Heart right ventricle (tissue), 16 donors: ENCODE measurements around the gene FAIM2. TPM values are rescaled to one million over a fixed set of nuclear protein-coding genes. Genes with fewer than 3 reads are reported as not detected.

ENCODE experiments used
- ATAC-seq, 8 donors: fragments of 200-7000 bp; cut with Tn5 transposase; one replicate each; pipeline ENCODE4 v1.9.1; 2020; ENCODE audit warnings: mild to moderate bottlenecking in 8 of 8, moderate library complexity in 8 of 8, moderate number of reproducible peaks in 1 of 8
- DNase-seq, 2 donors: peaks; one replicate each; pipeline ENCODE4 v3.0.0-alpha.2; 2020
- H3K27ac ChIP-seq, 10 donors: fragments of 200-600 bp; sonication (generic) in 2 of 10; one replicate each; pipeline versions ENCODE4 v1.5.0 to v1.8.0; 2020 to 2022; ENCODE audit warnings: mild to moderate bottlenecking in 3 of 10
- H3K27me3 ChIP-seq, 7 donors: fragments of 200-600 bp; one replicate each; pipeline ENCODE4 v1.8.0; 2021 to 2022; ENCODE audit warnings: mild to moderate bottlenecking in 2 of 7
- H3K36me3 ChIP-seq, 9 donors: fragments of 200-600 bp; sonication (generic) in 1 of 9; one replicate each; pipeline versions ENCODE4 v1.5.0 to v1.8.0; 2020 to 2022; ENCODE audit warnings: mild to moderate bottlenecking in 2 of 9
- H3K4me1 ChIP-seq, 9 donors: fragments of 200-600 bp; sonication (generic) in 1 of 9; one replicate each; pipeline versions ENCODE4 v1.5.0 to v1.8.0; 2020 to 2022; ENCODE audit warnings: mild to moderate bottlenecking in 4 of 9
- H3K4me3 ChIP-seq, 10 donors: fragments of 200-600 bp; sonication (generic) in 2 of 10; one replicate each; pipeline versions ENCODE4 v1.5.0 to v1.8.0; 2020 to 2022; ENCODE audit warnings: mild to moderate bottlenecking in 7 of 10, moderate library complexity in 2 of 10
- H3K9me3 ChIP-seq, 11 donors: fragments of 200-600 bp in 10 of 11; sonication (generic) in 2 of 11; one replicate each; pipeline versions ENCODE4 v1.5.0 to v1.8.0; 2013 to 2022; ENCODE audit warnings: mild to moderate bottlenecking in 2 of 11, control low read depth in 1 of 11, moderate library complexity in 1 of 11
- WGBS, 2 donors: extraction: QIAGEN DNeasy Blood & Tissue Kit; methylation state at CpG; one replicate each; pipeline ENCODE4 v1.1.7; 2013; ENCODE audit warnings: inconsistent platforms in 1 of 2; 5-methylcytosine and 5-hydroxymethylcytosine counted together
- intact Hi-C, 10 donors: fragments of 100-400 bp; cut with DNase I; formaldehyde crosslinking; loops; one replicate each; pipeline versions ENCODE4 v1.11.1 to v1.14.2; 2022
- polyA plus RNA-seq, 2 donors: library from polyadenylated mRNA; stranded (reverse); fragments of 200-250 nt; gene quantifications; one replicate each; pipeline ENCODE4 v1.2.3, GENCODE V29; 2013
- total RNA-seq, 10 donors: library from RNA; stranded (reverse); fragmentation: NEBNext Ultra II Directional in 3 of 10; extraction: Animal tissue kit (Norgen Biotek cat#: 25700) in 3 of 10; gene quantifications; one replicate each; pipeline versions ENCODE4 v1.2.1 to v1.2.4, GENCODE V29; 2021 to 2023
- TF ChIP-seq, protein P1 (sequence below), 9 donors: fragments of 200-600 bp; sonication (generic) in 2 of 9; IDR thresholded peaks; one replicate each; pipeline versions ENCODE4 v1.5.0 to v1.8.0; 2021 to 2022; ENCODE audit warnings: antibody characterized with exemption in 9 of 9, mild to moderate bottlenecking in 5 of 9, moderate library complexity in 1 of 9
- donor health status: Arrhythmogenic right ventricular cardiomyopathy.
- donor health status: ischemic (EF 13 %, LVEDD 7.1; RV severe dilation, severe dysfunction).
- donor health status: healthy with polysubstance abuse.
- donor health status: DM: no; HTN: yes; CAD: no.
- donor health status: DM: no; HTN: no; CAD: no.
- donor health status: ischemic (EF 25% LVEDD 6.9; RV normal size, moderate dysfunction).
- donor health status: ischemic (EF 25% LVEDD 5.7; RV mildly dilated, moderate dysfunction).
- donor health status: healthy.
- donor health status: DM: yes; HTN: yes; CAD: no.
- donor health status: Ischemic cardiomyopathy.
- donor health status: ischemic (EF 35%, LVEDD 5.7; RV mildly dilated, moderate dysfunction).
- donor health status: nonischemic (EF 11% LVEDD 7.7; RV severe dilation, severe dysfunction).
- donor health status: DM: yes; HTN: yes; CAD: no.
- donor health status: PGD.
- donor health status: ischemic (EF 29% LVEDD 5.4; RV normal size, mild dysfunction).
- donor health status: nonischemic (EF 23%, LVEDD 6.1; RV moderate dilation, normal function).

FAIM2 gene
- total and polyA plus RNA-seq, 12 donors, result 1.2 to 15.0 (median 3.5) TPM

DNA sequence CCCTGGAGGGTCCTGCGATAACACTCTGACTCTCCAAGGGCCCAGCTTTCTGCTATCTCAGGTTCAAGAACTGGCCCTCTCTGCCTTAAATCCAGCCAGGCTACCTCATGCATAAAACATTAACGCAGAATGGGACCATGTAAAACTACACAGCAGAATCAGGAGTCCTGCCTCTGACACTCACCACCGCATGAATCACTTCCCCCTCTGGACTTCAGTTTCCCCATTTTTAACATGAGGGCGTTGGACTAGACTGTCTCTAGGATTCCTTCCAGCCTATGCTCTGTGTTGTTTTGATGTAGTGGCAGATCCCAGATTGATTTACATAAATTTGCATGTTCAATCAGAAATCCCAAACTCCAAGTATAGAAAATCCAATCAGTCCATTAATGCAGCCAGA is 78.8 kb downstream of the FAIM2 start:
- Histone ChIP-seq H3K4me3 (peak overlapping the region in 3 of 10 donors; percentile 8 to 35 (median 29)), H3K27me3 (no peaks in the 10 kb centered on the region), H3K36me3 (peaks cover 0 to 11% (median 2%) of the 10 kb centered on the region in 9 donors), H3K27ac (peak overlapping the region; percentile 2 to 97 (median 93)), H3K4me1 (peaks cover 22 to 87% (median 74%) of the 10 kb centered on the region in 9 donors), H3K9me3 (no peaks in the 10 kb centered on the region)
- no peak for DNase-seq
- intact Hi-C loops, result loop anchor here in 1 of 10 donors (10.0 kb wide), 1 partner anchor 180 kb away; no protein-coding TSS in a partner anchor
- 59 to 67% methylated on average over 4 of the region's 4 CpGs for WGBS, 2 donors
- peak in 1 of 8 donors; percentile 23 for ATAC-seq
- TF ChIP-seq, protein P1, sequence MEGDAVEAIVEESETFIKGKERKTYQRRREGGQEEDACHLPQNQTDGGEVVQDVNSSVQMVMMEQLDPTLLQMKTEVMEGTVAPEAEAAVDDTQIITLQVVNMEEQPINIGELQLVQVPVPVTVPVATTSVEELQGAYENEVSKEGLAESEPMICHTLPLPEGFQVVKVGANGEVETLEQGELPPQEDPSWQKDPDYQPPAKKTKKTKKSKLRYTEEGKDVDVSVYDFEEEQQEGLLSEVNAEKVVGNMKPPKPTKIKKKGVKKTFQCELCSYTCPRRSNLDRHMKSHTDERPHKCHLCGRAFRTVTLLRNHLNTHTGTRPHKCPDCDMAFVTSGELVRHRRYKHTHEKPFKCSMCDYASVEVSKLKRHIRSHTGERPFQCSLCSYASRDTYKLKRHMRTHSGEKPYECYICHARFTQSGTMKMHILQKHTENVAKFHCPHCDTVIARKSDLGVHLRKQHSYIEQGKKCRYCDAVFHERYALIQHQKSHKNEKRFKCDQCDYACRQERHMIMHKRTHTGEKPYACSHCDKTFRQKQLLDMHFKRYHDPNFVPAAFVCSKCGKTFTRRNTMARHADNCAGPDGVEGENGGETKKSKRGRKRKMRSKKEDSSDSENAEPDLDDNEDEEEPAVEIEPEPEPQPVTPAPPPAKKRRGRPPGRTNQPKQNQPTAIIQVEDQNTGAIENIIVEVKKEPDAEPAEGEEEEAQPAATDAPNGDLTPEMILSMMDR (IDR thresholded peaks at IDR 0.05), result no peak

DNA sequence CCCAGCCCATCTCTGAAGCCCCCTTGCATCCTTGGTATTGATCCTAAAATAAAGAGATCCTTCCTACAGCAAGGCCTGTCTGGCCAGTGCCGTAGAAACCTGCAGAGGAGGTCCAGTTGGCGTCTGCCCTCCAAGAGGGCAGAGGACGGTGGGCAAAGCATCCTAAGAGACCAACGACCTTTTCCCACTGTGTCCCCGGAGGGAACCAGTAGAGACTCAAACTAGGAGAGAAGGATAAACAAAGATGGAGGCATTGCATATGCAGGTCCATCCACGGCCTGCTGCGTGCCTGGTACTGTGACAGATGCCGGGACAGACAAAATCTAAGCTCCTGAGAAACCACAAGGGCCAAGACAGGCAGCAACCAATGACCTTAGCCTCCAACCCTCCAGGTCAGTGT is 79.3 kb downstream of the FAIM2 start:
- ATAC-seq (no peak), DNase-seq (no peak)
- 80 to 81% methylated on average over 8 of the region's 8 CpGs for WGBS, 2 donors
- Histone ChIP-seq H3K9me3 (no peaks in the 10 kb centered on the region), H3K4me1 (peaks cover 22 to 91% (median 79%) of the 10 kb centered on the region in 9 donors), H3K4me3 (no peak overlapping the region), H3K27ac (peak overlapping the region in 9 of 10 donors; percentile 2 to 97 (median 93)), H3K27me3 (no peaks in the 10 kb centered on the region), H3K36me3 (peaks cover 0 to 11% (median 2%) of the 10 kb centered on the region in 9 donors)
- TF ChIP-seq, protein P1 (IDR thresholded peaks at IDR 0.05), result no peak
- intact Hi-C loops, result loop anchor here in 1 of 10 donors (10.0 kb wide), 1 partner anchor 180 kb away; no protein-coding TSS in a partner anchor

DNA sequence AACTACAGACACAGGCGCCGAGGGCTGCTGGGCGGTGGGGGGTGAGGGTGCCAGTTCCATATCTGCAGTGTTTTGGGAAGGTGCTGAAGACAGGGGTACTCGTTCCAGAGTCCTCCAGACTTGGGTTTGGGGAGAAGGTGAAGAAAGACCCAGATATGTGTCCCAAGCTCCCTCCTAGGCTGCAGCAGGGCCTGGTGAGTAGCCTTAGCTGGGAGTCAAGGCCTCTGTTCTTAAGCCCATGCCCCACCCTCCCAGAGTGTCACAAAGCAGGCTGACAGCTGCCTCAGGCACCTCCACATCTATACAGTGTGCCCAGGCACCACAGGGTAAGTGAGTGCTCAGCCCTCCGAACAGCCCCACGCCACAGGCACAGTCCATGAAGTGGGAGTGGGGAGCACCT is 79.7 kb downstream of the FAIM2 start:
- WGBS, 2 donors, result 72 to 77% methylated on average over 6 of the region's 6 CpGs
- Histone ChIP-seq H3K4me1 (peaks cover 22 to 91% (median 77%) of the 10 kb centered on the region in 9 donors), H3K27me3 (no peaks in the 10 kb centered on the region), H3K36me3 (peaks cover 0 to 11% (median 2%) of the 10 kb centered on the region in 9 donors), H3K4me3 (no peak overlapping the region), H3K27ac (peak overlapping the region in 8 of 10 donors; percentile 13 to 97 (median 93)), H3K9me3 (no peaks in the 10 kb centered on the region)
- TF ChIP-seq, protein P1 (IDR thresholded peaks at IDR 0.05), result no peak
- no peak for DNase-seq
- ATAC-seq, result no peak
- intact Hi-C loops, result loop anchor here in 1 of 10 donors (10.0 kb wide), 1 partner anchor 179 kb away; no protein-coding TSS in a partner anchor

DNA sequence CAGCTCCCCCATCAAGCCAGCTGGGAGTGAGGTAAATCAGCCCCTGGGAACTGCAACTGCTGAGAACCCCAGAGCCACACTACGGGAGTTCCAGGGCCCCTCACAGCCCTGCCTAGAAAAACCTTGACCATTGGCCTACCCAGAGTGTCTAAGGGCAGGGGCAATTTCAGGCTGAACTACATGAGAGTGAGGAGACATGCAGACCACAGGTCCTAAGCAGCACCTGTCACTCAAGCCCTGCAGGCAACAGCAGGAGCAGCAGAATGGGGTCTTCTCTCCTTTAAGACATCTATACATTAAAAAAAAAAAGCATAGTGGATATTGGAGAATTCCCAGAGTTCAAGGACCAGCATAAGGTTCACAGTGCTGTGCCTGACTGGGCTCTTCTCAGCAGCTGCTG is 80.3 kb downstream of the FAIM2 start:
- 57 to 82% methylated on average over 1 of the region's 1 CpG for WGBS, 2 donors
- ATAC-seq, result no peak
- peaks cover 22 to 88% (median 73%) of the 10 kb centered on the region in 9 donors for H3K4me1 ChIP-seq

More for the DNA sequence above, 80.3 kb downstream of the FAIM2 start:
- Histone ChIP-seq H3K9me3 (no peaks in the 10 kb centered on the region), H3K36me3 (peaks cover 0 to 11% (median 2%) of the 10 kb centered on the region in 9 donors), H3K4me3 (no peak overlapping the region), H3K27me3 (no peaks in the 10 kb centered on the region), H3K27ac (peak overlapping the region in 2 of 10 donors; percentile 41 to 86)
- TF ChIP-seq, protein P1 (IDR thresholded peaks at IDR 0.05), result no peak
- no peak for DNase-seq
- intact Hi-C loops, result loop anchor here in 1 of 10 donors (10.0 kb wide), 1 partner anchor 179 kb away; no protein-coding TSS in a partner anchor
